Neuronal stem cell (in vitro differentiated cells): ENCODE measurements around the gene KRTCAP2.
"Not testable (repeated sequence)": the region's sequence is repeated elsewhere in the genome, so short reads cannot be mapped to it uniquely, and the experiment has no call there.

Source experiments
- DNase-seq: peaks from one replicate; pipeline ENCODE4 v3.0.0-alpha.2; 2013; ENCODE audit warnings: low spot score
- H2AFZ ChIP-seq: one replicate; pipeline ENCODE4 v1.6.1; 2013; ENCODE audit warnings: mild to moderate bottlenecking, low read length, inconsistent platforms
- H2AK5ac ChIP-seq: 2 replicates; pipeline ENCODE4 v1.6.1; 2013; ENCODE audit warnings: low read depth, mild to moderate bottlenecking, inconsistent platforms, low read length, moderate library complexity, mixed read lengths
- H2BK120ac ChIP-seq: 2 replicates; pipeline ENCODE4 v1.6.1; 2013; ENCODE audit warnings: low read depth, mild to moderate bottlenecking, inconsistent platforms, low read length, moderate library complexity, mixed read lengths
- H2BK12ac ChIP-seq: one replicate; pipeline ENCODE4 v1.6.1; 2013; ENCODE audit warnings: low read length, inconsistent platforms
- H2BK15ac ChIP-seq: 2 replicates; pipeline ENCODE4 v1.6.1; 2013; ENCODE audit warnings: mild to moderate bottlenecking, low read length, inconsistent platforms, mixed read lengths
- H2BK5ac ChIP-seq: one replicate; pipeline ENCODE4 v1.6.1; 2013; ENCODE audit warnings: inconsistent platforms, mild to moderate bottlenecking, low read length, moderate library complexity
- H3K14ac ChIP-seq: one replicate; pipeline ENCODE4 v1.6.1; 2013; ENCODE audit warnings: low read length, inconsistent platforms
- H3K18ac ChIP-seq: 2 replicates; pipeline ENCODE4 v1.6.1; 2013; ENCODE audit warnings: low read length, inconsistent platforms
- H3K23ac ChIP-seq: 2 replicates; pipeline ENCODE4 v1.6.1; 2013; ENCODE audit warnings: low read depth, mild to moderate bottlenecking, mixed read lengths, low read length, inconsistent platforms; ENCODE audit not compliant: poor library complexity
- H3K27ac ChIP-seq: replicated peaks from 3 replicates; pipeline ENCODE4 v1.5.1; 2013; ENCODE audit warnings: low read length, inconsistent platforms
- H3K27me3 ChIP-seq, 3 experiments: 2 replicates each; pipeline ENCODE4 v1.6.1; 2013; ENCODE audit warnings: low read length in 3 of 3, mild to moderate bottlenecking in 2 of 3, inconsistent platforms in 1 of 3, low read depth in 1 of 3, mixed read lengths in 1 of 3, moderate library complexity in 1 of 3; ENCODE audit not compliant: control insufficient read depth in 3 of 3, insufficient read depth in 3 of 3
- H3K36me3 ChIP-seq, 2 donors: replicated peaks in 1 of 2; 2 replicates each; pipeline ENCODE4 v1.6.1; 2013; ENCODE audit warnings: low read length in 2 of 2; ENCODE audit not compliant: control insufficient read depth in 2 of 2, insufficient read depth in 2 of 2
- H3K4ac ChIP-seq: 2 replicates; pipeline ENCODE4 v1.6.1; 2013; ENCODE audit warnings: inconsistent platforms, mild to moderate bottlenecking, low read length, moderate library complexity
- H3K4me1 ChIP-seq, 2 donors: 1 replicate in 1 of 2; 2 replicates in 1 of 2; pipeline ENCODE4 v1.6.1; 2013; ENCODE audit warnings: low read length in 2 of 2, low read depth in 1 of 2; ENCODE audit not compliant: control insufficient read depth in 2 of 2, insufficient read depth in 1 of 2
- H3K4me2 ChIP-seq: one replicate; pipeline ENCODE4 v1.6.1; 2013; ENCODE audit warnings: mild to moderate bottlenecking, low read length, inconsistent platforms; ENCODE audit not compliant: insufficient read depth, poor library complexity, severe bottlenecking
- H3K4me3 ChIP-seq, 2 donors: 2 replicates each; pipeline ENCODE4 v1.5.1; 2013; ENCODE audit warnings: low read length in 2 of 2, mild to moderate bottlenecking in 2 of 2, inconsistent platforms in 1 of 2, moderate library complexity in 1 of 2
- H3K79me1 ChIP-seq: one replicate; pipeline ENCODE4 v1.6.1; 2013; ENCODE audit warnings: low read depth, mild to moderate bottlenecking, inconsistent platforms, low read length, moderate library complexity
- H3K9ac ChIP-seq: one replicate; pipeline ENCODE4 v1.6.1; 2013; ENCODE audit warnings: mild to moderate bottlenecking, low read depth, low read length, inconsistent platforms; ENCODE audit not compliant: poor library complexity
- H3K9me3 ChIP-seq, 2 donors: replicated peaks in 1 of 2; 2 replicates each; pipeline versions ENCODE3 to v1.6.1; 2013; ENCODE audit warnings: low read length in 2 of 2, mild to moderate bottlenecking in 2 of 2, inconsistent platforms in 1 of 2, low read depth in 1 of 2, mixed read lengths in 1 of 2, moderate library complexity in 1 of 2; ENCODE audit not compliant: control insufficient read depth in 2 of 2, insufficient read depth in 1 of 2
- H4K8ac ChIP-seq: one replicate; pipeline ENCODE4 v1.6.1; 2013; ENCODE audit warnings: low read depth, mild to moderate bottlenecking, inconsistent platforms, low read length, moderate library complexity
- H4K91ac ChIP-seq: one replicate; pipeline ENCODE4 v1.6.1; 2013; ENCODE audit warnings: low read length, low read depth, mild to moderate bottlenecking, inconsistent platforms; ENCODE audit not compliant: poor library complexity
- WGBS, 2 donors: extraction: QIAGEN DNeasy Blood & Tissue Kit; methylation state at CpG; one replicate each; pipeline ENCODE4 v1.1.7; 2013; ENCODE audit warnings: missing lambda C conversion rate in 2 of 2, mixed read lengths in 1 of 2; ENCODE audit not compliant: insufficient read length in 2 of 2, insufficient replicate concordance in 1 of 2; ENCODE audit errors: extremely low coverage in 2 of 2; 5-methylcytosine and 5-hydroxymethylcytosine counted together

Gene KRTCAP2

GRCh38 chr1:155170101-155170785, 2.9 kb downstream of the KRTCAP2 start:
- peaks cover 10 to 33% of the 10 kb centered on the region in 2 donors for H3K36me3 ChIP-seq
- no peak overlapping the region for H3K18ac ChIP-seq
- WGBS, 2 donors: no CpG with 5 or more reads among the region's 2 CpGs
- H3K4ac ChIP-seq: no peak overlapping the region
- H2AK5ac ChIP-seq: no peak overlapping the region
- no peak for DNase-seq
- H3K27ac ChIP-seq: no peak overlapping the region
- no peaks in the 10 kb centered on the region for H3K9me3 ChIP-seq
- no peak overlapping the region for H3K14ac ChIP-seq
- no peak overlapping the region for H3K4me2 ChIP-seq
- peaks cover 24 to 34% of the 10 kb centered on the region in 2 donors for H3K4me1 ChIP-seq
- H3K9ac ChIP-seq: no peak overlapping the region
- no peak overlapping the region for H2AFZ ChIP-seq
- no peak overlapping the region for H2BK120ac ChIP-seq
- H2BK12ac ChIP-seq: no peak overlapping the region
- H4K8ac ChIP-seq: no peak overlapping the region
- no peak overlapping the region for H2BK5ac ChIP-seq
- H3K79me1 ChIP-seq: peaks cover 6% of the 10 kb centered on the region
- H3K4me3 ChIP-seq: no peak overlapping the region
- no peak overlapping the region for H2BK15ac ChIP-seq
- no peaks in the 10 kb centered on the region for H3K27me3 ChIP-seq
- no peak overlapping the region for H4K91ac ChIP-seq
- no peak overlapping the region for H3K23ac ChIP-seq

- Histone ChIP-seq H2BK12ac (no peak overlapping the region), H3K9ac (no peak overlapping the region), H4K8ac (no peak overlapping the region), H3K4ac (no peak overlapping the region), H3K9me3 (no peaks in the 10 kb centered on the region), H2AFZ (no peak overlapping the region), H3K4me2 (no peak overlapping the region), H3K18ac (no peak overlapping the region), H2BK5ac (no peak overlapping the region), H3K36me3 (peaks cover 10 to 33% of the 10 kb centered on the region in 2 donors), H3K27ac (no peak overlapping the region), H3K4me3 (no peak overlapping the region), H3K14ac (no peak overlapping the region), H3K27me3 (no peaks in the 10 kb centered on the region), H3K4me1 (peaks cover 19 to 27% of the 10 kb centered on the region in 2 donors), H4K91ac (no peak overlapping the region), H2BK120ac (no peak overlapping the region), H2BK15ac (no peak overlapping the region), H2AK5ac (no peak overlapping the region), H3K23ac (no peak overlapping the region), H3K79me1 (peaks cover 4% of the 10 kb centered on the region)
- DNase-seq: no peak
- no CpG with 5 or more reads among the region's 5 CpGs for WGBS, 2 donors
Measured at GRCh38 chr1:155169541-155169940, 3.6 kb downstream of the KRTCAP2 start.

- H3K9ac ChIP-seq: no peak overlapping the region
- no peak overlapping the region for H2BK12ac ChIP-seq
- peaks cover 19 to 23% of the 10 kb centered on the region in 2 donors for H3K4me1 ChIP-seq
- no peak overlapping the region for H2AK5ac ChIP-seq
- no peak overlapping the region for H3K14ac ChIP-seq
- H3K27me3 ChIP-seq: no peaks in the 10 kb centered on the region
- no peak overlapping the region for H2BK5ac ChIP-seq
- H3K27ac ChIP-seq: no peak overlapping the region
- no peak overlapping the region for H4K8ac ChIP-seq
- no peak overlapping the region for H2BK120ac ChIP-seq
- H3K9me3 ChIP-seq: no peaks in the 10 kb centered on the region
- H3K36me3 ChIP-seq: peaks cover 10 to 33% of the 10 kb centered on the region in 2 donors
- peaks cover 4% of the 10 kb centered on the region for H3K79me1 ChIP-seq
- no peak overlapping the region for H3K4ac ChIP-seq
- no peak overlapping the region for H3K23ac ChIP-seq
- no CpG with 5 or more reads among the region's 10 CpGs for WGBS, 2 donors
- no peak overlapping the region for H3K4me3 ChIP-seq
- H4K91ac ChIP-seq: no peak overlapping the region
- H2BK15ac ChIP-seq: no peak overlapping the region
- H3K4me2 ChIP-seq: no peak overlapping the region
- no peak overlapping the region for H3K18ac ChIP-seq
- DNase-seq: no peak
- H2AFZ ChIP-seq: no peak overlapping the region
Measured at GRCh38 chr1:155168456-155169210, 4.5 kb downstream of the KRTCAP2 start.

- no CpG with 5 or more reads among the region's 4 CpGs for WGBS, 2 donors
- Histone ChIP-seq H3K36me3 (peaks cover 10 to 33% of the 10 kb centered on the region in 2 donors), H3K4me1 (peaks cover 17 to 23% of the 10 kb centered on the region in 2 donors)
- not testable (repeated sequence) for H3K4me3 ChIP-seq, H2BK5ac ChIP-seq, H4K8ac ChIP-seq, H2BK15ac ChIP-seq, H3K18ac ChIP-seq, H3K4ac ChIP-seq, H4K91ac ChIP-seq, H3K9ac ChIP-seq, H3K4me2 ChIP-seq, H3K79me1 ChIP-seq, H2BK120ac ChIP-seq, H2AFZ ChIP-seq, H3K27ac ChIP-seq, H3K14ac ChIP-seq, DNase-seq, H3K27me3 ChIP-seq, H2AK5ac ChIP-seq, H3K9me3 ChIP-seq, H3K23ac ChIP-seq, H2BK12ac ChIP-seq
Measured at GRCh38 chr1:155168105-155168445, 5.0 kb downstream of the KRTCAP2 start.
